Memory B cell (primary cell): ENCODE data around the gene CPZ.

ENCODE experiments used
- ATAC-seq: fragments of 150-1000 bp; cut with Tn5 transposase; 2 replicates; pipeline ENCODE4 v1.10.0; 2021; ENCODE audit warnings: low read depth, mild to moderate bottlenecking, moderate library complexity
- DNase-seq, 2 donors: peaks; one replicate each; pipeline ENCODE4 v3.0.0; 2022; ENCODE audit warnings: low spot score in 2 of 2
- H3K27ac Mint-ChIP-seq: one replicate; pipeline ENCODE4 v1.8.0; 2022; ENCODE audit warnings: mild to moderate bottlenecking, moderate library complexity, mixed read lengths
- H3K27me3 Mint-ChIP-seq: one replicate; pipeline ENCODE4 v1.8.0; 2022; ENCODE audit warnings: mixed read lengths
- H3K36me3 Mint-ChIP-seq: one replicate; pipeline ENCODE4 v1.8.0; 2022; ENCODE audit warnings: mild to moderate bottlenecking, mixed read lengths
- H3K4me1 Mint-ChIP-seq: one replicate; pipeline ENCODE4 v1.8.0; 2022; ENCODE audit warnings: mixed read lengths
- H3K4me3 Mint-ChIP-seq: one replicate; pipeline ENCODE4 v1.8.0; 2022; ENCODE audit warnings: mild to moderate bottlenecking, moderate library complexity, mixed read lengths
- H3K9me3 Mint-ChIP-seq: one replicate; pipeline ENCODE4 v1.8.0; 2022; ENCODE audit warnings: mixed read lengths

Gene CPZ

DNA sequence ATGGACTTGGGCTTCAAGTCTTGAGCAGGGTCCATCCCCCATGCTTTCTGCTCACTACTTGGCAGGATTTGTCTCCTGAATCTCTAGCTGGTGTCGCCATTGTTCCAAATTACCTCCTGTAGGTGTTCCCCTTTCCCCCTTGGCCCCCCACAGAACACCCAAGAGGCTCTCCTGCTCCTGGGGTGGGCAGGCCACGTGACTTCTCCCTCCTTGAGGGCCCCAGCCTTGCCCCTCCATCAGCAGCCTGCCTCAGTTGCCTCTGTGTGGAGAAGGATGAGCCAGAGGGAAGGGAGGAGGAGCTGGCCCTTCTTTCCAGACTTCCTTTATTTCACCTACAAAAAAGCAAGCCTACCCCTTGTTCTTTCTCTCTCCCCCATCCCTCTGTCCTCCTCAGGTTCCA, 10.5 kb upstream of the CPZ start:
- H3K27ac Mint-ChIP-seq, result no peak overlapping the region
- no peaks in the 10 kb centered on the region for H3K36me3 Mint-ChIP-seq
- no peak overlapping the region for H3K4me3 Mint-ChIP-seq
- ATAC-seq, result no peak
- no peaks in the 10 kb centered on the region for H3K9me3 Mint-ChIP-seq
- H3K4me1 Mint-ChIP-seq, result no peaks in the 10 kb centered on the region
- H3K27me3 Mint-ChIP-seq, result peaks cover 12% of the 10 kb centered on the region
- DNase-seq, result no peak

DNA sequence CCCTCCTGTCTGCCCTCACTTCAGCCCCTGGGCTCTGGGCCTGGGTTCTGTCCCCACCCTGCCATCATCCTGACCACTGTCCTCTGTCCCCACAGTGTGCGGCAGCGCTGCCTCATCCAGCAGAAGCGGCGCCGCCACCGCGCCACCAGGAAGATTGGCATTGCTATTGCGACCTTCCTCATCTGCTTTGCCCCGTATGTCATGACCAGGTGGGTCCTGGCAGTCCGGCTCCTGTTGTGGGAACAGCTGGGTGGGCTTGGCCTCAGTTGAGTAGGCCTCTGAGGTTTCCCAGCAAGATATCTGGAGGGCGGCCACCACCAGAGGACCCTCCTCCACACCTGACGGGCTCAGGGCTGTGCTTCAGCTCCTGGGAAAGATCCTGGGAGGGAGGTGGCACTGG, 10.1 kb upstream of the CPZ start:
- Mint-ChIP-seq H3K27me3 (peaks cover 12% of the 10 kb centered on the region), H3K36me3 (no peaks in the 10 kb centered on the region), H3K9me3 (no peaks in the 10 kb centered on the region), H3K4me1 (no peaks in the 10 kb centered on the region), H3K4me3 (no peak overlapping the region), H3K27ac (no peak overlapping the region)
- DNase-seq, result no peak
- no peak for ATAC-seq

GRCh38 chr4:8582941-8583654, 9.5 kb upstream of the CPZ start:
- no peaks in the 10 kb centered on the region for H3K4me1 Mint-ChIP-seq
- peaks cover 9% of the 10 kb centered on the region for H3K27me3 Mint-ChIP-seq
- ATAC-seq (no peak), DNase-seq (no peak)
- H3K36me3 Mint-ChIP-seq, result no peaks in the 10 kb centered on the region
- no peaks in the 10 kb centered on the region for H3K9me3 Mint-ChIP-seq
- H3K27ac Mint-ChIP-seq, result no peak overlapping the region
- H3K4me3 Mint-ChIP-seq, result no peak overlapping the region

GRCh38 chr4:8583655-8584025, 8.9 kb upstream of the CPZ start:
- no peak for ATAC-seq
- Mint-ChIP-seq H3K27me3 (peaks cover 9% of the 10 kb centered on the region), H3K27ac (no peak overlapping the region), H3K9me3 (no peaks in the 10 kb centered on the region), H3K4me1 (no peaks in the 10 kb centered on the region), H3K4me3 (no peak overlapping the region), H3K36me3 (no peaks in the 10 kb centered on the region)
- DNase-seq, result no peak

DNA sequence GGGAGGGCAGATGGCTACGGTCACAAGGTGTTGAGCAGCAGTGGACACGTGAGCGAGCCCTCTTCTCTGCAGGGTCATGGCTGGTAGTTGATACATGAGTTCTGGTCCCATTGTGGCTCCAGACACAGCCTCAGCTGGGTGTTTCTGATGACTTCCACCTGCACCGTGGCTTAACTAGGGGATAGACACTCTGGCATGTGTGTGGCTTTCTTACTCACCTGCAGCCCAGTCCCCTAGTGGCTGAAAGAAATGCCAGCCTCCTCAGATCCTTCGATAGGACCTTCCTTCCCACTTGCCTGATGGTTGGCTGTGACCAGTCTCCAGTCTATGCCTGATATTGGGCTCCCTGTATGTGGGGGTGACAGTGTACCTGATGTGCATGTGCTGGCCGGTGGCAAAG, 7.4 kb upstream of the CPZ start:
- Mint-ChIP-seq H3K4me3 (no peak overlapping the region), H3K9me3 (no peaks in the 10 kb centered on the region), H3K27ac (no peak overlapping the region), H3K36me3 (no peaks in the 10 kb centered on the region), H3K27me3 (peaks cover 7% of the 10 kb centered on the region), H3K4me1 (no peaks in the 10 kb centered on the region)
- DNase-seq (no peak), ATAC-seq (no peak)

DNA sequence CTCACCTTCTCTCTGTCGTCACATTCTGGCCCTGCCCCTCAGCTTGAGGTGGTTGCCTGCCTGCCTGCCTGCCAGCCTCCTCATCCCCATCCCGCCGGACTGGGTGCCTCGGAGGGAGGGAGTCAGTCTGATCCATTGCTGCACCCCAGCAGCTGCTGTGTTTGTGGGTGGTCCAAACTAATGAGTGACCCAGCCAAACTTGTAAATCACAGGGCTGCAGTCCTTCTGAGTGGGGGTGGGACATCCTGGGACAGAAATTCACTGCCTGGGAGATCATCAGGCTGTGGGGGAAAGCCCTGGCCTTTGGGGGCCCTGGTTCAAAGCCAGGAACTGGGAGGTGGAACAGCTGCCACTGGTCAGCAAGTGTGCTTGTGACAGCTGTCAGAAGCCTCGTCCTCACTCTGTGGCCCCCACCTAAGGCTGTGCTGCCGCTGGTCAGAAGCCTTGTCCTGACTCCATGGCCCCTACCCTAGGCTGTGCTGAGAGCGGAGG, 6.8 kb upstream of the CPZ start:
- no peak for DNase-seq
- ATAC-seq, result no peak
- H3K36me3 Mint-ChIP-seq, result no peaks in the 10 kb centered on the region
- peaks cover 8% of the 10 kb centered on the region for H3K27me3 Mint-ChIP-seq
- no peak overlapping the region for H3K4me3 Mint-ChIP-seq
- H3K9me3 Mint-ChIP-seq, result no peaks in the 10 kb centered on the region
- H3K4me1 Mint-ChIP-seq, result no peaks in the 10 kb centered on the region
- H3K27ac Mint-ChIP-seq, result no peak overlapping the region

GRCh38 chr4:8586246-8586645, 6.3 kb upstream of the CPZ start:
- no peaks in the 10 kb centered on the region for H3K9me3 Mint-ChIP-seq
- no peaks in the 10 kb centered on the region for H3K4me1 Mint-ChIP-seq
- H3K36me3 Mint-ChIP-seq, result no peaks in the 10 kb centered on the region
- no peak overlapping the region for H3K27ac Mint-ChIP-seq
- DNase-seq, result no peak
- no peak overlapping the region for H3K4me3 Mint-ChIP-seq
- no peak for ATAC-seq
- H3K27me3 Mint-ChIP-seq, result peaks cover 11% of the 10 kb centered on the region

DNA sequence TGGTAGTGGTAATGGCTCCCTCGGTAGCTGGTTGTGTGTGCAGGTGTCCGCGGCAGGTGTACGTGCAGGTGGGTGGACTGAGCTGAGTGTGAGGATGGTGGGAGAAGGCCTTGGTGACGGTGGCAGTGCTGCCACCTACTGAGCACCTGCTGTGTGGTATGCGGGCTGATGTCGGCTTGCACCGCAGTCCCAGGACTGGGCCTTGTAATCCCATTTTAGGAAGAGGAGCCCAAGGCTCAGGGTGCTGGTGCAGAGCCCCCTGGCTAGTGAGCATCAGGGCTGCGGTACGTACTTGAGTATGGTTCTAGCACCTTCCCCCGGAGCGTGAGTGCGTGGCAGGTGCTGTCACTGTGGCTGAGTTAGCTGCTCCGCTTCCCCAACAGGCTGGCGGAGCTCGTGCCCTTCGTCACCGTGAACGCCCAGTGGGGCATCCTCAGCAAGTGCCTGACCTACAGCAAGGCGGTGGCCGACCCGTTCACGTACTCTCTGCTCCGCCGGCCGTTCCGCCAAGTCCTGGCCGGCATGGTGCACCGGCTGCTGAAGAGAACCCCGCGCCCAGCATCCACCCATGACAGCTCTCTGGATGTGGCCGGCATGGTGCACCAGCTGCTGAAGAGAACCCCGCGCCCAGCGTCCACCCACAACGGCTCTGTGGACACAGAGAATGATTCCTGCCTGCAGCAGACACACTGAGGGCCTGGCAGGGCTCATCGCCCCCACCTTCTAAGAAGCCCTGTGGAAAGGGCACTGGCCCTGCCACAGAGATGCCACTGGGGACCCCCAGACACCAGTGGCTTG, 5.7 kb upstream of the CPZ start:
- no peaks in the 10 kb centered on the region for H3K9me3 Mint-ChIP-seq
- no peaks in the 10 kb centered on the region for H3K4me1 Mint-ChIP-seq
- no peak for ATAC-seq
- no peak overlapping the region for H3K4me3 Mint-ChIP-seq
- DNase-seq, result no peak
- H3K27me3 Mint-ChIP-seq, result peaks cover 13% of the 10 kb centered on the region
- H3K36me3 Mint-ChIP-seq, result no peaks in the 10 kb centered on the region
- no peak overlapping the region for H3K27ac Mint-ChIP-seq

DNA sequence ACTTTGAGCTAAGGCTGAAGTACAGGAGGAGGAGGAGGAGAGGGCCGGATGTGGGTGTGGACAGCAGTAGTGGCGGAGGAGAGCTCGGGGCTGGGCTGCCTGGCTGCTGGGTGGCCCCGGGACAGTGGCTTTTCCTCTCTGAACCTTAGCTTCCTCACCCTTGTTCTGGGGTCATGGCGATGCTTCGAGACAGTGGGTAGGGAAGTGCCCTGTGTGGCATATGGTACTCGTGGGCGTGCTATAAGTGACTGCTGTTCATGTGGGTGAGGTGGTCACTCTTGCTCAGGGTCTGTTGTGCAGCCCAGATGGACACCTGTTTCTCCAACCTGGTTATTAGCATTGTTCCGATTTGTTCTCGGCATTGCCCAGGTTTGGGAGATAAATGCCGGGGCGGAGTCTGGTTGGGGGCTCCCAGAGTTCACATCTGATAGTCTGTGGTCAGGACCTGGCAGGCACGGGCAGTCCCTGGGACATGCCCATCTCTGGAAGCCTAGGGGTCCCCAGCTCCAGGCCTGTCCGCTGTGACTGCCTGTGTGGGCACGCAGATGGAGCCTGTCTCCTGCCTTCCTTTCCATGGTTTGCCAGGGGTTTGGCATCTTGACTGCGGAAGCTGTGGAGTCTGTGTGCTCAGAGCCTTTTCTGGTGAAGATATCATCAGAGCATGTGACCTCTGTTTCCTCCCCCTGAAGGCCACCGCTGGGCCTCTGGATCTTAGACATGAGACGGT, 4.9 kb upstream of the CPZ start:
- Mint-ChIP-seq H3K27ac (no peak overlapping the region), H3K4me3 (no peak overlapping the region), H3K9me3 (no peaks in the 10 kb centered on the region), H3K36me3 (no peaks in the 10 kb centered on the region), H3K4me1 (no peaks in the 10 kb centered on the region), H3K27me3 (peaks cover 13% of the 10 kb centered on the region)
- no peak for DNase-seq
- ATAC-seq, result no peak

GRCh38 chr4:8588196-8588470, 4.4 kb upstream of the CPZ start:
- H3K36me3 Mint-ChIP-seq, result no peaks in the 10 kb centered on the region
- ATAC-seq, result no peak
- no peak for DNase-seq
- H3K27me3 Mint-ChIP-seq, result peaks cover 13% of the 10 kb centered on the region
- no peak overlapping the region for H3K4me3 Mint-ChIP-seq
- H3K9me3 Mint-ChIP-seq, result no peaks in the 10 kb centered on the region
- no peak overlapping the region for H3K27ac Mint-ChIP-seq
- no peaks in the 10 kb centered on the region for H3K4me1 Mint-ChIP-seq

- Mint-ChIP-seq H3K4me1 (no peaks in the 10 kb centered on the region), H3K27ac (no peak overlapping the region), H3K27me3 (peaks cover 15% of the 10 kb centered on the region), H3K36me3 (no peaks in the 10 kb centered on the region), H3K4me3 (no peak overlapping the region), H3K9me3 (no peaks in the 10 kb centered on the region)
- DNase-seq, result no peak
- no peak for ATAC-seq
Observed at GRCh38 chr4:8589336-8589735, 3.2 kb upstream of the CPZ start.

DNA sequence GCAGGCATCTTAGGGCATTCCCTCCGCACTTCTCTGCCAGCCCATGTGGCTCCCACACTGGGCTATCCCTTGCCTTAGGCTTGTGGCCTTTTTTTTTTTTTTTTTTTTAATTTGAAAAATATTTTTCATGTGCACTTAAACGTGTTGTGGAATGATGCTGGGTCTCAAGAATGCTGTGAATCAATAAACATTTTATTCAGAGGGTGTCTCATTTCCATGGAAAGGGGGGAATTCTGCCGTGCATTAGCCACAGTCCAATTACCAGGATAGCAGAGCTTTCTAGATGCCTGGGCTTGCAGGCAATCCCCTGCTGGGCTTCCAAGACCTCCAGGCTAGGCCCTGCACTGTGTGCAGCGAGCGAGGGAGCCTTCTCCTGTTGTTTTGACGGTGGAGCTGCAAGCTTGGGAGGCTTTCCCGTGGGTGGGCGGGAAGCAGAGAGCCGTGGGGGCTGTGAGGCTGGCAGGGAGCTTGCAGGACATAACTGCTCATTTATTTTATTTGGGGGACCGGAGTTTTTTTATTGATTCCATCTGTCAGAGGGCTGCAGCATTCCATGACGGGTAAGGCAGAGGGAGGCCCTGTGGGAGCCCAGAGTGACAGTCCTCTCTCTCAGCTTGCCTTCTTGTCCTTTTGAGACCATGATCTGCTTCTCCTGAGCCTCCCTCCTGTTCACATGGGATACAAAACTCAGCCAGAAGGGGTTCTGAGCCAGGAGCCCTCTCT, 2.6 kb upstream of the CPZ start:
- Mint-ChIP-seq H3K4me1 (no peaks in the 10 kb centered on the region), H3K27ac (no peak overlapping the region), H3K9me3 (no peaks in the 10 kb centered on the region), H3K36me3 (no peaks in the 10 kb centered on the region), H3K4me3 (no peak overlapping the region), H3K27me3 (peaks cover 17% of the 10 kb centered on the region)
- ATAC-seq, result no peak
- DNase-seq, result no peak

- H3K27me3 Mint-ChIP-seq, result peaks cover 18% of the 10 kb centered on the region
- ATAC-seq, result no peak
- H3K27ac Mint-ChIP-seq, result no peak overlapping the region
- H3K36me3 Mint-ChIP-seq, result no peaks in the 10 kb centered on the region
- no peak for DNase-seq
- no peaks in the 10 kb centered on the region for H3K9me3 Mint-ChIP-seq
- H3K4me3 Mint-ChIP-seq, result no peak overlapping the region
- H3K4me1 Mint-ChIP-seq, result no peaks in the 10 kb centered on the region
Observed at GRCh38 chr4:8590546-8590880, 2.1 kb upstream of the CPZ start.

DNA sequence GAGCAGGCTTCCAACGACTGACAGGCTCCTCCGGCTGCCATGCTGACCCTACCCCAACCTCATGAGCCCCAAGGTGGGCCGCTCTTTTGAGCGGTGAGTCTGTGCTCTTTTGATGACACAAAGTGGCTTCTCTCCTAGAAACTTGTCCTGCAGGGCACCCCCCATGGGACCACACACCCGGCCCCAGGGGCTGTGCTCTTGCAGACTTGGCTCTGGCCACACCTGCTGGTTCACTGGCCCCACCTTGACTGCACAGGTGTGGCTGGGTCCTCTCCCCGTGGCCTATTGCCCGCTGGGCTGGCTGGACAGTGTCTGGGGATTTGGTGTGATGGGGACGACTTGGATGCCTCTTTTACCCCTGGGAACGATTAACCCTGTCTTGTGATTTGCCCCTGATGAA, 1.5 kb upstream of the CPZ start:
- peaks cover 20% of the 10 kb centered on the region for H3K27me3 Mint-ChIP-seq
- H3K9me3 Mint-ChIP-seq, result no peaks in the 10 kb centered on the region
- no peaks in the 10 kb centered on the region for H3K36me3 Mint-ChIP-seq
- no peak overlapping the region for H3K4me3 Mint-ChIP-seq
- H3K4me1 Mint-ChIP-seq, result no peaks in the 10 kb centered on the region
- no peak for DNase-seq
- H3K27ac Mint-ChIP-seq, result no peak overlapping the region
- no peak for ATAC-seq
